NCI-H748 (cell line): Measurements from ENCODE around the gene OGFOD3.
"Not testable (repeated sequence)": the region's sequence is repeated elsewhere in the genome, so short reads cannot be mapped to it uniquely, and the experiment has no call there.

Experiments
- DNase-seq: peaks from one replicate; lab custom pipeline; 2025; ENCODE audit not compliant: unreplicated experiment; lab: John Stamatoyannopoulos, UW

Gene OGFOD3, protein sequence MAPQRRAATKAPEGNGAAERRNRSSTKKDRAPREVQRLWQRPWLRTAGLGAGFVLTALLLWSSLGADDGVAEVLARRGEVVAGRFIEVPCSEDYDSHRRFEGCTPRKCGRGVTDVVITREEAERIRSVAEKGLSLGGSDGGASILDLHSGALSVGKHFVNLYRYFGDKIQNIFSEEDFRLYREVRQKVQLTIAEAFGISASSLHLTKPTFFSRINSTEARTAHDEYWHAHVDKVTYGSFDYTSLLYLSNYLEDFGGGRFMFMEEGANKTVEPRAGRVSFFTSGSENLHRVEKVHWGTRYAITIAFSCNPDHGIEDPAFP

GRCh38 chr17:82418001-82418986, at the start of gene OGFOD3, which contains the start of gene HEXD:
Gene OGFOD3 (minus strand): TSS chr17:82418586. CDS start chr17:82418485, 101 bp downstream.
Gene HEXD (plus strand): TSS chr17:82418347. CDS start chr17:82419800, 1,453 bp downstream.
- DNase-seq = peak; percentile 92

GRCh38 chr17:82465023-82465603, 46.7 kb upstream of the OGFOD3 start:
- DNase-seq = no peak

DNA sequence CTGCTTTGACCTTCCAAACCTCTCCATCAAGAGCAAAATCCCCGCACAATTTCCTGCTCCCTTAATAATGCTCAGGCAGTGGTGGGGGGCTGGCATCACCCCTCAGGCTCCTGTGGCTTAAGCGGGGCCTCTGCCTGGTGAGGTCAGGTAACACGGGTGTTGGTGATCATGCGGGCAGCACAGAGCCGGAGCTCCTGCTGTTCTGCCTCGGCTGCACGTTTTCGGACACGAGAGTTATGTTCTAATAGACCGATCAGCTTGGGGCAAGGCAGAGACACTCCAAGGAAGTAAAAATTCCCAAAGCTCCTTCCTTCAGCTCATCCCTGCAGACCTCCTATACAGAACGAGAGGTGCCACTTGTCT, 46.2 kb upstream of the OGFOD3 start:
- DNase-seq = no peak

DNA sequence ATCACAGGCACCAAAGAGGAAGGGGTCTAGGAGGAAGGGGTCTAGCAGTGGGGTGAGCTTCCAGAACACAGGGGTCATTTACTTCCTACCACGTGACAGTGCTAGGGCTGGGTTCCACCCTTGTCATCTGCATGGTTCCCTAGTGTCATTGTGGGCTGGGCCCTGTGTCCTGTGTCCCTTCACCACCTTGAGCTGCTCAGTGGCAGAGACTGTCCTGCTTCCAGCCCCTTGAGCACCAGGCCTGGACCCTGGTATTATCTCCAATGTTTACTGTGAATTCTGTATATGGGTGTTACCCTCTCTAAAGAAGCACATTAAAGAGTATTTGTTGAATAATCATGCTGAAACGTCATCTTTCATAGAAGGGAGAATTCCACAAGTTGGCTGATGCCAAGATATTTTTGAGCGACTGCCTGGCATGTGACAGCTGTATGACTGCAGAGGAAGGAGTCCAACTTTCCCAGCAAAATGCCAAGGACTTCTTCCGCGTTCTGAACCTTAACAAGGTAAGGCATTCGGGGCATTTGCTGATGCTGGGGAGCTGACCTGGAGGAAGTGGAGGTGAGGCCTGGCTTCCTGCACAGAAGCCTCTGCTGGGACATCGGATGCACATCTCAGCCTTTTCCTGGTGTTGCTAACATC, 45.7 kb upstream of the OGFOD3 start:
- no peak for DNase-seq

DNA sequence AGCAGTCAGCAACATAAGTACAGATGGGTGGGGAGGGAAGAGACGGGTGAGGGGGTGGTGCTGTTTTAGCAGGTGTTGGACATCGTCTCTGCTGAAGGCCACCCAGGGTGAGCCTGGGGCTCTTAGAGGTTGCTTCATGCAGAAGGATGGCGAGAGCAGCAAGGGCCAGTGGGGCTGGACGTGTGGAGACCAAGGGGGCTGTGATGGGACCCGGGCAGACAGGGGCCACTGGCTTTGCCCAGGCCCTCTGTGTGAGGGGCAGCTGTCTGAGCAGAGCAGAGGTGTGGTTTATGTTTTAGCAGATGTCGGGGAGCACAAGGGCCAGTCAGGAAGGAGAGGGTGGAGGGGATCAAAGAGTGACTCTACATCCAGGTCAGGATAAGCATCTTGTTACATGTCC, 45.0 kb upstream of the OGFOD3 start:
- no peak for DNase-seq

- peak; percentile 18 for DNase-seq
These were observed 43.6 kb upstream of the OGFOD3 start for GRCh38 chr17:82461827-82462524.

GRCh38 chr17:82459936-82460335, 41.5 kb upstream of the OGFOD3 start:
- not testable (repeated sequence) for DNase-seq

GRCh38 chr17:82458885-82459424, 40.6 kb upstream of the OGFOD3 start:
- peak; percentile 66 for DNase-seq

- peak; percentile 99 for DNase-seq
These were observed 39.9 kb upstream of the OGFOD3 start, which contains the start of gene NARF for GRCh38 chr17:82458179-82458884. Gene NARF (plus strand): TSS chr17:82458741. CDS start chr17:82458804, 63 bp downstream.

- DNase-seq = no peak
These were observed 39.5 kb upstream of the OGFOD3 start for GRCh38 chr17:82457929-82458178.

DNA sequence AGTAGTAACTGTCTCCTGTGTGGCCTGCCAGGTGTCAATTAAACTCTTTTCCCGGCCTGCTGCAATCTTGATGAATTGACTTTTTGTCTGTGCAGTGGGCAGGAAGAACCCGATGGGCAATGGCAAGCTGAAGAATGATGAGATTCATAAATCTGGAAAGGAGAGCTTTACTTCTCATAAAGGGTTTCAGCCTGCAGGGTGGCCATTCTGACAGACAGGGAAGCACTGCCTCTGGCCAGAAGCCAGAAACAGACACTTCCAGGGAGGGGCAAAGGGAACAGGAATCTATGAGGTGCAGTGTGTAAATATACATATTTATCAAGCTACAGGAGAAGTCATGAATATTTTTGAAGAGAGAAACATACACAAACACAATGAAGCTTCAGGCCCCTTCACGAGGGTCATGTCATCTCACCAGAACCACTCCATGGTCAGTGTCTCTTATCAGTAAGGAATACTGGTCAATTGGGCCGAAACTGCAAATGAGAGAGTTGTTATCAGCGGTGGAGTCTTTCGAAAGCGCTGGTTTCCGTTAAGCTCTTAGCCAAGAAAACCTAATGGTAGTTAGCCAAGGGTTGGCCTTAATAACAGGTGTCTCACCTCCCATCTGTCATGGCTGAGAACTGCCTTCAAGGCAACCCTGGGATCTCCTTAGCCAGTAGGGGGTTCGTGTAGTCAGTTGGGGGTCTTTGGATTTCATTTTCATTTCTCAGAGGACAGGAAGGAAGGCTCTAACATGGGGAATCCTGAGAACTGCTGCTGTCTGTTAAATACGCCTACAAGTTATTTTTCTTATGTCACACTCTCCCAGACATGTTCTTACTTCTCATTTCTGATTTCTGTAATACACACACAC, 38.9 kb upstream of the OGFOD3 start:
- DNase-seq = no peak

- DNase-seq = not testable (repeated sequence)
These were observed 35.3 kb upstream of the OGFOD3 start for GRCh38 chr17:82453706-82454105.

- DNase-seq = peak; percentile 21
These were observed 34.8 kb upstream of the OGFOD3 start for GRCh38 chr17:82453151-82453550.

GRCh38 chr17:82452162-82452561, 33.8 kb upstream of the OGFOD3 start:
- no peak for DNase-seq

DNA sequence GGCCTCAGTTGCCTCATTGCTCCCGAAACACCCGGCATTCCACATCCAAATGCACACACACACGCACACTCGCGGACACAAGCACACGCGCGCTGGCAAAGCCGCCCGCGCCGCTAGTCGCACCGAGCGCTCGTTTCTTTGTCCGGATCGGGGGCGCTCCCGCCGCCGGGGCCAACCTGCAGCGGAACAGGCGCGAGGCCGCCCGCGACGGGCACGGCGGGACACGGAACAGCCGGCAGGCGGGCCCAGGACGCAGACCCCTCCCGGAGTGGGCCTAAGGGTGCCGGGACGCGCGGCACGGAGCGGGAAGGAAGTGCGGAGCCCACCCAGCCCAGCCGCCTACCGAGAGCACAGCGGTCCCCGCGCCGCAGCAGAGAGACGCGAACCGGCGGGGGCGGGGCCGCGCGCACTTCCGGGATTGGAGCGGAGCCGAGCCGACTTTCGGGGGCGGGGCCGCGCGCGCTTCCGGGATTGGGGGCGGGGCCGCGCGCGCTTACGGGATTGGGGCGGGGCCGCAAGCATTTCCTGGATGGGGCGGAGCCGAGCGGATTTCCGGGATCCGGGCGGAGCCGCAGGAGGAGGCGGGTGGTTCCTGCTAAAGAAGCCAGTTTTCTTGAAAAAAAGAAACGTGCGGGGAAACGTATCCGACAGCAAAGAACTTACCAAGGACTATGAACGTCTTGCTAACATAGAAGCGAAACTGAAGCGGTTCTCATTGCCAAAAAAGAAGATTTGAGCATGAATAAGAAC, 32.1 kb upstream of the OGFOD3 start, which contains the start of gene CYBC1:
Gene CYBC1 (minus strand): TSS at position 396 of the 750 bp plus-strand sequence. CDS start 1,498 bp downstream, outside the sequence.
- DNase-seq = peak; percentile 93

GRCh38 chr17:82449883-82450356, 31.5 kb upstream of the OGFOD3 start:
- DNase-seq = no peak

- peak; percentile 45 for DNase-seq
These were observed 30.9 kb upstream of the OGFOD3 start for GRCh38 chr17:82449131-82449882.
